ENCODE results near the gene GP1BA.

- TF ChIP-seq POLR2A (IDR thresholded peaks at IDR 0.05) (no peak), CTCF (IDR thresholded peaks at IDR 0.05 in 4 of 5, conservative IDR thresholded peaks at IDR 0.05 in 1 of 5) (no peak)
These were observed 679 bp downstream of the GP1BA start for GRCh38 chr17:4932756-4933155.
